Psoas muscle (tissue), 8 donors: ENCODE measurements around the gene MREG. TPM values are rescaled to one million over a fixed set of nuclear protein-coding genes. Genes with fewer than 3 reads are reported as not detected.

ENCODE experiments used
- ATAC-seq, 4 donors: fragments of 200-7000 bp; cut with Tn5 transposase; one replicate each; pipeline ENCODE4 v1.9.1; 2020; ENCODE audit warnings: moderate library complexity in 3 of 4, mild to moderate bottlenecking in 2 of 4
- DNase-seq, 2 donors: peaks; one replicate each; pipeline ENCODE4 v3.0.0-alpha.2; 2020
- H3K27ac ChIP-seq: fragments of 200-600 bp; one replicate; pipeline ENCODE4 v1.8.0; 2022
- H3K27me3 ChIP-seq, 3 donors: fragments of 200-600 bp in 1 of 3; one replicate each; pipeline versions ENCODE4 v1.6.1 to v1.8.0; 2013 to 2022; ENCODE audit warnings: low read length in 2 of 3, mild to moderate bottlenecking in 2 of 3, moderate library complexity in 1 of 3; ENCODE audit not compliant: insufficient read depth in 3 of 3
- H3K36me3 ChIP-seq, 2 donors: fragments of 200-600 bp in 1 of 2; one replicate each; pipeline versions ENCODE4 v1.6.1 to v1.8.0; 2013 to 2022; ENCODE audit warnings: low read depth in 1 of 2, mild to moderate bottlenecking in 1 of 2, moderate library complexity in 1 of 2; ENCODE audit not compliant: insufficient read depth in 1 of 2
- H3K4me1 ChIP-seq: fragments of 200-600 bp; one replicate; pipeline ENCODE4 v1.8.0; 2022
- H3K4me3 ChIP-seq: fragments of 200-600 bp; one replicate; pipeline ENCODE4 v1.8.0; 2022; ENCODE audit warnings: mild to moderate bottlenecking
- H3K9me3 ChIP-seq: fragments of 200-600 bp; one replicate; pipeline ENCODE4 v1.8.0; 2022
- CTCF ChIP-seq: fragments of 200-600 bp; IDR thresholded peaks from one replicate; pipeline ENCODE4 v1.8.0; 2022; ENCODE audit warnings: antibody characterized with exemption
- WGBS, 3 donors: extraction: QIAGEN DNeasy Blood & Tissue Kit; methylation state at CpG; one replicate each; pipeline versions ENCODE4 v1.1.6 to v1.1.7; 2013; 5-methylcytosine and 5-hydroxymethylcytosine counted together
- intact Hi-C, 2 donors: fragments of 100-400 bp; cut with DNase I; formaldehyde crosslinking; loops; one replicate each; pipeline versions ENCODE4 v1.11.0 to v1.14.2; 2022
- polyA plus RNA-seq, 3 donors: library from polyadenylated mRNA; stranded (reverse); fragments of 200-250 nt; gene quantifications; one replicate each; pipeline ENCODE4 v1.2.3, GENCODE V29; 2013
- total RNA-seq, 4 donors: library from RNA; stranded (reverse); fragmentation: NEBNext Ultra II Directional in 2 of 4; extraction: Animal tissue kit (Norgen Biotek cat#: 25700) in 2 of 4; gene quantifications; one replicate each; pipeline versions ENCODE4 v1.2.1 to v1.2.4, GENCODE V29; 2021 to 2023
- donor health status: healthy with polysubstance abuse.
- donor health status: DM: no; HTN: no; CAD: no; lungs with moderate emphysema.
- donor health status: Bipolar disorder and iron deficiency.
- donor health status: healthy.
- donor health status: DM: yes; HTN: yes; CAD: no.
- donor health status: DM: no; HTN: no; CAD: no.
- donor health status: DM: no; HTN: no; CAD: no.
- donor health status: DM: yes; HTN: yes; CAD: no.

Gene MREG
- total and polyA plus RNA-seq, 7 donors, result 0.24 to 6.8 (median 0.37) TPM

DNA sequence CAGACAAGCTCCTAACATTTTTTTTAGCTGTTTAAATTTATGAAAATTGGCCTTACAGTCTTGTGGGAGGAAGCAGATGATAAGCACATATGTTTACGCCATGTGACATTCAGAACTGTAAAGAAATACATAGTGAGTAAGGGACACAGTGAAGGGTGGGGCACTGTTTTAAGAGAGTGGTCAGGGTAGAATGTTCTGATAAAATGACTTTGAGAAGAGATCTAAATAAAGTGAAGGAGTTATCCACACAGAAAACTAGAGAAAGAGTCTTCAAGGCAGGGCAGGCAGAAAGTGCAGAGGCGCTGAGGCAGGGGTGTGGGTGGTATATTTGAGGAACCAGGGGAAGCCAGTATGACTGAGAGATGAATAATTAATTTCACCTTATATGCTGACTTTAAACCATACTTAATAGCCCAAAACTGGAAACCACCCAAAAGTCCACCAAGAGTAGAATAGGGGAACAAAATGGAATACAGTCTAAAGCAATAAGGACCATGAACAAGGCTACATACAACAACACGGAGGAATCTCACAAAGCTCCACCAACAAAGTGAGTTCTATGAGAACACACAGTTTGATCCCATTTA lies 8.6 kb downstream of the MREG start:
- DNase-seq (no peak), ATAC-seq (no peak)
- H3K9me3 ChIP-seq, result no peaks in the 10 kb centered on the region
- no peaks in the 10 kb centered on the region for H3K4me1 ChIP-seq
- no peak overlapping the region for H3K4me3 ChIP-seq
- no peak overlapping the region for H3K27ac ChIP-seq
- 91 to 95% (median 93%) methylated on average over 3 of the region's 3 CpGs for WGBS, 3 donors
- no peaks in the 10 kb centered on the region for H3K27me3 ChIP-seq
- intact Hi-C loops, result no loop called here
- no peaks in the 10 kb centered on the region for H3K36me3 ChIP-seq
- no peak for TF ChIP-seq CTCF

DNA sequence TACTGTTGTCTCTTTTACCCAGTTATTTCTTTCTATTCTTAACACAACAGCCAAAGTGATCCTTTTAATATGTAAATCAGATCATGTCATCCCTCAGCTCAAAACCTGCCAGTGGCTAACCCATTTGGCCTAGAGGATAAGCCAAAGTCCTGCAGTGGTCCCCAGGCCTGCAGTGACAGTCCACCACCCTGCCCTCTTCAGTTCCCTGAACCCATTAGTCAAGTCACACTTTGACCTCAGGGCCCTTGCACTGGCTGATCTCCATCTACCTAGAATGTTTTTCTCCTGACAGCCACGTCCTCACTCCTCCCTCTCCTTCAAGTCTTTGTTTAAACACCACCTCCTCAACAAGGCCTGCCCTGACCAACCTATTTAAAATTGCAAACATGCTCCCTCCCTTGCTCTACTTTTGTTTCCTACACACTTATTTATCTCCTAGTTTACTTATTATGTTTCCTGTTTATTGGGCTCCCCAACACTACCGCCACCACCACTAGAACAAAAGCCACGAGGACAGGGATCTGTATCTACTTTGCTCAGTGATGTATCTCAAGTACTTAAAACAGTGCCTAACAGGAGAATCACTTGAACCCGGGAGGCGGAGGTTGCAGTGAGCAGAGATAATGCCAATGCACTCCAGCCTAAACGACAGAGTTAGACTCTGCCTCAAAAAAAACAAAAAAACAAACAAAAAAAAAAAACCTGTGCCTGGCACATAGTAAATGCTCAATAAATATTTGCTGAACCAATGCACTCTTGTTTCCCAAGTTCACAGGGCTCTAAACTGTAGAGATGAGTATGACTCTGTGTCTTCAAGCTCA lies 9.3 kb downstream of the MREG start:
- DNase-seq (no peak), ATAC-seq (no peak)
- Histone ChIP-seq H3K4me3 (no peak overlapping the region), H3K4me1 (no peaks in the 10 kb centered on the region), H3K27me3 (no peaks in the 10 kb centered on the region), H3K27ac (no peak overlapping the region), H3K9me3 (no peaks in the 10 kb centered on the region), H3K36me3 (no peaks in the 10 kb centered on the region)
- WGBS, 3 donors, result 89 to 96% (median 92%) methylated on average over 6 of the region's 6 CpGs
- no peak for TF ChIP-seq CTCF
- intact Hi-C loops, result no loop called here

GRCh38 chr2:216002693-216003092 lies 10.7 kb downstream of the MREG start:
- intact Hi-C loops, result no loop called here
- no peaks in the 10 kb centered on the region for H3K4me1 ChIP-seq
- DNase-seq, result no peak
- no peak for TF ChIP-seq CTCF
- no peak for ATAC-seq
- H3K9me3 ChIP-seq, result no peaks in the 10 kb centered on the region
- H3K27ac ChIP-seq, result no peak overlapping the region
- no peaks in the 10 kb centered on the region for H3K36me3 ChIP-seq
- no peak overlapping the region for H3K4me3 ChIP-seq
- 92 to 94% (median 92%) methylated on average over 2 of the region's 2 CpGs for WGBS, 3 donors
- no peaks in the 10 kb centered on the region for H3K27me3 ChIP-seq

DNA sequence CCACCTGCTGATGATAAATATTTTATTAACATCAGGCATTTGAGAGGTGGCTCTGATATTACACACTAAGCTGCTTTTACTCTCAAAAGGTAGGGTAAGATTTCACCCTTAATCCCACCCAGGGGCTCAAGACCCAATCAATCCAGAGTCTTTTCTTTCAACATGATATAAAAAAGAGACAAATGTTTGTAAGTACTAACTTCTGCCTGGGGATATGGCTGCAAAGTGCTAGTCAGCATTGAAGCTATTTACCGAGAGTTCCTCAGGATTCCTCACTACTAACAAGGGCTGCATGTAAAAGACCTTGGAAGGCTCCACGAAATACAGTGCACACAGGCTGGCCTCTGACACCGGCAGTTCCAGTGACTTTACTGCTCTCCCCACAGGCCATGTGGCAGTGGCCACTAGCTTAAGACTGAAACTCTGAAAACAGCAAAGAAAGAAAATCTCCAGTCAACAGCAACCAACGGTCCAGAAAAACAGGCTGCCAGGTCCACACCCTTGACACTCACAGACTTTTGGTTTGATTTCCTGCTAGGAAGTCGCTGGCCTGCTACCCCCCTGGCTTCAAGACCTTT lies 11.2 kb downstream of the MREG start:
- 49 to 54% (median 54%) methylated on average over 5 of the region's 5 CpGs for WGBS, 3 donors
- Histone ChIP-seq H3K36me3 (no peaks in the 10 kb centered on the region), H3K4me3 (no peak overlapping the region), H3K27ac (no peak overlapping the region), H3K9me3 (no peaks in the 10 kb centered on the region), H3K27me3 (no peaks in the 10 kb centered on the region), H3K4me1 (no peaks in the 10 kb centered on the region)
- no peak for ATAC-seq
- DNase-seq, result no peak
- no peak for TF ChIP-seq CTCF
- intact Hi-C loops, result no loop called here
